HEK293 (cell line): ENCODE measurements around the gene RHEB.

Experiments used
- CTCF ChIA-PET: fragments of 350-600 bp; formaldehyde crosslinking; extraction: SDS; loops from one replicate; lab custom pipeline; 2021; ENCODE audit warnings: antibody characterized with exemption; lab: Yijun Ruan, JAX
- POLR2A ChIA-PET: fragments of 300-600 bp; formaldehyde crosslinking; extraction: SDS; loops from one replicate; lab custom pipeline; 2020; ENCODE audit warnings: antibody characterized with exemption, inconsistent platforms; lab: Yijun Ruan, JAX
- H3K27ac ChIP-seq: fragments of 200-500 bp; sonication (Bioruptor generic); 2 replicates; pipeline ENCODE4 v1.5.1; 2014; ENCODE audit warnings: low read depth, low read length, control low read depth, inconsistent platforms; ENCODE audit errors: extremely low read depth
- H3K36me3 ChIP-seq, 2 experiments: fragments of 200-500 bp in 1 of 2; sonication (Bioruptor generic) in 1 of 2; 1 replicate in 1 of 2; 2 replicates in 1 of 2; pipeline ENCODE4 v1.5.1; 2014 to 2017; ENCODE audit warnings: inconsistent platforms in 2 of 2, low read length in 2 of 2; ENCODE audit not compliant: control insufficient read depth in 2 of 2, insufficient read depth in 1 of 2
- H3K4me1 ChIP-seq: fragments of 200-500 bp; sonication (Bioruptor generic); 2 replicates; pipeline ENCODE4 v1.5.1; 2014; ENCODE audit warnings: mild to moderate bottlenecking, low read length, inconsistent platforms; ENCODE audit not compliant: control insufficient read depth, insufficient read depth
- H3K4me3 ChIP-seq: 2 replicates; pipeline ENCODE4 v1.5.1; 2011; ENCODE audit warnings: low read depth, mild to moderate bottlenecking, control low read depth, low read length, moderate library complexity
- H3K9me3 ChIP-seq: fragments of 200-500 bp; sonication (Bioruptor generic); 2 replicates; pipeline ENCODE4 v1.5.1; 2014; ENCODE audit warnings: low read depth, low read length, inconsistent platforms; ENCODE audit not compliant: control insufficient read depth, insufficient read depth
- GLIS2 ChIP-seq: fragments of 450-650 bp; formaldehyde crosslinking; IDR thresholded peaks from 2 replicates; pipeline ENCODE4 v1.5.1; 2016; ENCODE audit warnings: missing biosample characterization, missing genetic modification characterization
- PRDM10 ChIP-seq: fragments of 450-650 bp; formaldehyde crosslinking; IDR thresholded peaks from 2 replicates; pipeline ENCODE4 v1.5.1; 2016; ENCODE audit warnings: missing biosample characterization, missing genetic modification characterization
- SCRT1 ChIP-seq: fragments of 450-650 bp; formaldehyde crosslinking; IDR thresholded peaks from 2 replicates; pipeline ENCODE4 v1.5.1; 2016; ENCODE audit warnings: missing biosample characterization, missing genetic modification characterization, borderline replicate concordance
- SETDB1 ChIP-seq: IDR thresholded peaks from one replicate; pipeline ENCODE4 v1.6.1; 2017; ENCODE audit warnings: mild to moderate bottlenecking, low read length, moderate library complexity, mixed read lengths; ENCODE audit not compliant: insufficient read length
- TCF7L2 ChIP-seq: IDR thresholded peaks from 2 replicates; pipeline ENCODE4 v1.6.1; 2011; ENCODE audit warnings: low read depth, mild to moderate bottlenecking, inconsistent platforms, low read length, moderate library complexity, borderline replicate concordance
- ZBTB10 ChIP-seq: fragments of 450-650 bp; formaldehyde crosslinking; IDR thresholded peaks from 2 replicates; pipeline ENCODE4 v1.5.1; 2016; ENCODE audit warnings: missing biosample characterization, missing genetic modification characterization
- ZBTB26 ChIP-seq: fragments of 450-650 bp; formaldehyde crosslinking; optimal IDR thresholded peaks from 2 replicates; pipeline ENCODE3; 2016; ENCODE audit warnings: missing biosample characterization, mild to moderate bottlenecking, missing genetic modification characterization
- ZNF157 ChIP-seq: fragments of 450-650 bp; formaldehyde crosslinking; IDR thresholded peaks from 2 replicates; pipeline ENCODE4 v1.5.1; 2016; ENCODE audit warnings: missing biosample characterization, missing genetic modification characterization
- ZNF248 ChIP-seq: fragments of 450-650 bp; formaldehyde crosslinking; IDR thresholded peaks from 2 replicates; pipeline ENCODE4 v1.5.1; 2017; ENCODE audit warnings: missing biosample characterization, missing genetic modification characterization
- ZNF37A ChIP-seq: fragments of 450-650 bp; IDR thresholded peaks from 2 replicates; pipeline ENCODE4 v1.5.1; 2018; ENCODE audit warnings: missing biosample characterization, missing genetic modification characterization
- ZNF391 ChIP-seq: fragments of 450-650 bp; formaldehyde crosslinking; IDR thresholded peaks from 2 replicates; pipeline ENCODE4 v1.5.1; 2016; ENCODE audit warnings: low read depth, missing biosample characterization, missing genetic modification characterization, borderline replicate concordance
- ZNF426 ChIP-seq: fragments of 450-650 bp; formaldehyde crosslinking; IDR thresholded peaks from 2 replicates; pipeline ENCODE4 v1.5.1; 2017; ENCODE audit warnings: missing biosample characterization, missing genetic modification characterization, mild to moderate bottlenecking, inconsistent platforms, moderate library complexity
- ZNF585B ChIP-seq: fragments of 450-650 bp; formaldehyde crosslinking; IDR thresholded peaks from 2 replicates; pipeline ENCODE4 v1.5.1; 2016; ENCODE audit warnings: missing biosample characterization, missing genetic modification characterization
- ZNF621 ChIP-seq: fragments of 450-650 bp; formaldehyde crosslinking; IDR thresholded peaks from 2 replicates; pipeline ENCODE4 v1.5.1; 2017; ENCODE audit warnings: missing biosample characterization, missing genetic modification characterization
- ZNF624 ChIP-seq: fragments of 450-650 bp; formaldehyde crosslinking; IDR thresholded peaks from 2 replicates; pipeline ENCODE4 v1.5.1; 2017; ENCODE audit warnings: missing biosample characterization, missing genetic modification characterization
- ZNF626 ChIP-seq: fragments of 450-650 bp; sonication (Bioruptor Pico); formaldehyde crosslinking; IDR thresholded peaks from 2 replicates; pipeline ENCODE4 v1.5.1; 2018; ENCODE audit warnings: missing biosample characterization, missing genetic modification characterization, inconsistent platforms
- ZNF658 ChIP-seq: fragments of 450-650 bp; formaldehyde crosslinking; IDR thresholded peaks from 2 replicates; pipeline ENCODE4; 2016; ENCODE audit warnings: missing biosample characterization, missing genetic modification characterization
- ZNF707 ChIP-seq: fragments of 450-650 bp; formaldehyde crosslinking; IDR thresholded peaks from 2 replicates; pipeline ENCODE4 v1.5.1; 2016; ENCODE audit warnings: missing biosample characterization, missing genetic modification characterization
- ZSCAN23 ChIP-seq: fragments of 450-650 bp; formaldehyde crosslinking; IDR thresholded peaks from 2 replicates; pipeline ENCODE4 v1.5.1; 2016; ENCODE audit warnings: missing biosample characterization, missing genetic modification characterization
- ZSCAN5A ChIP-seq: fragments of 450-650 bp; formaldehyde crosslinking; IDR thresholded peaks from 2 replicates; pipeline ENCODE4 v1.5.1; 2016; ENCODE audit warnings: missing biosample characterization, missing genetic modification characterization

RHEB gene

GRCh38 chr7:151456782-151457181 is 62.9 kb downstream of the RHEB start:
- Histone ChIP-seq H3K4me3 (no peak overlapping the region), H3K36me3 (no peaks in the 10 kb centered on the region), H3K4me1 (no peaks in the 10 kb centered on the region; the same call in 1 of the 2 replicates), H3K9me3 (no peaks in the 10 kb centered on the region)
- TF ChIP-seq ZNF624 (tag by site-specific recombination) (no peak), ZNF658 (tag by site-specific recombination) (no peak), ZNF391 (tag by site-specific recombination) (no peak), ZNF707 (no peak), ZNF626 (no peak), ZNF585B (peak; percentile 47), TCF7L2 (no peak), SETDB1 (no peak)
- TF ChIP-seq, all 188 proteins: peak for 1
- ChIA-PET CTCF (interaction anchor here (1.6 kb wide), 1 partner anchor 8 kb away, joined by 3 read pairs; no protein-coding TSS in a partner anchor), POLR2A (no interaction called here)
- H3K27ac ChIP-seq: no peak overlapping the region

GRCh38 chr7:151456276-151456675 is 63.4 kb downstream of the RHEB start:
- H3K4me3 ChIP-seq: no peak overlapping the region
- no peak overlapping the region for H3K27ac ChIP-seq
- H3K4me1 ChIP-seq: no peaks in the 10 kb centered on the region; the same call in 1 of the 2 replicates
- POLR2A ChIA-PET: no interaction called here
- H3K9me3 ChIP-seq: no peaks in the 10 kb centered on the region
- H3K36me3 ChIP-seq: no peaks in the 10 kb centered on the region
- TF ChIP-seq GLIS2 (tag by site-specific recombination) (no peak), ZNF426 (tag by site-specific recombination) (no peak), ZNF37A (tag by site-specific recombination) (no peak), ZBTB26 (tag by site-specific recombination) (no peak), SCRT1 (tag by site-specific recombination) (no peak), ZSCAN23 (tag by site-specific recombination) (no peak), ZNF248 (tag by site-specific recombination) (no peak), ZBTB10 (tag by site-specific recombination) (no peak), ZSCAN5A (no peak)
- CTCF ChIA-PET: no interaction called here

GRCh38 chr7:151455690-151456089 is 64.0 kb downstream of the RHEB start:
- no peak overlapping the region for H3K4me3 ChIP-seq
- POLR2A ChIA-PET: no interaction called here
- CTCF ChIA-PET: no interaction called here
- TF ChIP-seq ZNF621 (tag by site-specific recombination): no peak
- peak; percentile 24; the same call in 1 of the 2 replicates for TF ChIP-seq PRDM10 (tag by site-specific recombination)
- TF ChIP-seq ZNF157 (tag by site-specific recombination): no peak
- no peaks in the 10 kb centered on the region for H3K9me3 ChIP-seq
- H3K36me3 ChIP-seq: no peaks in the 10 kb centered on the region
- H3K27ac ChIP-seq: no peak overlapping the region
- no peaks in the 10 kb centered on the region; the same call in 1 of the 2 replicates for H3K4me1 ChIP-seq
